ENCODE measurements around the gene TCF7L1. TPM values are rescaled to one million over a fixed set of nuclear protein-coding genes. Genes with fewer than 3 reads are reported as not detected.
"Not testable (repeated sequence)": the region's sequence is repeated elsewhere in the genome, so short reads cannot be mapped to it uniquely, and the experiment has no call there.

The TCF7L1 gene
- total RNA-seq = 0.53 and 0.78 TPM in 2 replicates
- polyA plus RNA-seq (2012) = 8.2 TPM

GRCh38 chr2:85132834-85133637 lies at the start of gene TCF7L1:
TCF7L1 (plus strand) TSS chr2:85133392; CDS start chr2:85133685, 293 bp downstream.
- peak; percentile 80 for DNase-seq (ENCODE audit: low read depth)

DNA sequence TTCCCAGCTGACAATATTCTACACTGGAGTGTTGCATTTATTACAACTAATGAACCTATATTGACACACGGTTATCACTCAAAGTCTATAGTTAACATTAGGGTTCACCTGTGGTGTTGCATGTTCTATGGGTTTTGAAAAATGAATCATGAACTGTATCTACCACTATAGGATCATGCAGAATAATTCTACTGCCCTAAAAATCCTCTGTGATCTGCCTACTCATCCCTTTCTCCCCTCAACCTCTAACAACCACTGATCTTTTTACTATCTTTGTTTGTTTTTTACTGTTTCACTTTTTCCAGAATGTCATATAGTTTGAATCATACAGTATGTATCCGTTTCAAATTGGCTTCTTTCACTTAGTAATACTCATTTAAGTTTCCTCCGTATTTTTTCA lies 47.6 kb upstream of the TCF7L1 start:
- DNase-seq (ENCODE audit: low read depth) = no peak

GRCh38 chr2:85087541-85087940 lies 45.7 kb upstream of the TCF7L1 start:
- DNase-seq (ENCODE audit: low read depth) = no peak

GRCh38 chr2:85088921-85089320 lies 44.3 kb upstream of the TCF7L1 start:
- no peak for DNase-seq (ENCODE audit: low read depth)

DNA sequence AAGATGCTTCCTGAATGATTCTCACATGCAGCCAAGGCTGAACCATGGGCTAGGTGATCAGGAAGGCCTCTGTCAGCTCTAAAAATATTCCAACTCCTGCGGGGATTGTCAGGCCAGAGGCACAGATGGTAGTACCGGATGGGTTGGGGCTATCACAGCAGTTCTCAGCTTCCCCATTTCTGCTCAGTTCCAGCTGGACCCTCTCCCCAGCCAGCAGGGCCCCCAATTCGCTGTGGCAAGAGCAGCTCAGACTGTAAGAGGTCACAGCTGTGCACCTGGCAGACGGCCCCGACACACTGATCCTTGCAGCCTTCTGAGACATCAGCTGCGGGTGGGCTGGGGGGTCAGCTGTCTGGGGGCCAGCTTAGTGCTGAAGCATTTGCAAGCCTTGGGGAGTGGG lies 43.6 kb upstream of the TCF7L1 start:
- DNase-seq (ENCODE audit: low read depth) = peak; percentile 10

DNA sequence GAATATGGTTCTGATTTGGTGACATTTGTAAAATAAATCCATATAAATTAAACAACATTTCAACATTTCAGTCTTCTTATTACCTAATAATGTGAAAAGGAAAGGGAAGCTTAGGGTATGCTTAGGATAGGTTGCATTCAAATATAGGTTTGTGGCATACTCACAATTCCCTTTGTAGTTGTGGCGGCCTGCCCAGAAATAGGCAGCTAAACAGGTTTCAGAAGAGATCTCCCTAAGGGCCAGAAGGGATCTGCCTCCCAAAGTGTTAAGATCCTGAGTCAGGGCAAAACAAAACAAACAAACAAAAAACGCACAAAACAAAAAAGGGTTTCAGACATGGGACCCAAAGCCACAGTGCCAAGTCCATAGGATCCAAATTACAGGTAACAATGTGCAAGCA lies 41.4 kb upstream of the TCF7L1 start:
- no peak for DNase-seq (ENCODE audit: low read depth)

DNA sequence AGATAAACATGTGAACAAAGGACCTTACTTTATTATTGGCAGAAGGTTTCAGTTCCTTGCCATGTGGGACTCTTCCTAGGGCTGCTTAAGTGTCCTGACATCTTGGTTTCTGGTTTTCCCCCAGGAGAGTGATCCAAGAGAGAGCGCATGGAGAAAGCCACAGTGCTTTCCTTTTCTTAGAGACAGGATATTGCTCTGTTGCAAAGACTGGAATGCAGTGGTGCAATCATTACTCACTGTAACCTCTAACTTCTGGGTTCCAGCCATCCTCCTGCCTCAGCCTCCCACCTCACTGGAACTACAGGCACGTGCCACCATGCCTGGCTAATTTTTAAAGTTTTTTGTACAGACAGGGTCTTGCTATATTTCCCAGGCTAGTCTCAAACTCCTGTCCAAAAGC lies 38.1 kb upstream of the TCF7L1 start:
- DNase-seq (ENCODE audit: low read depth) = no peak

DNA sequence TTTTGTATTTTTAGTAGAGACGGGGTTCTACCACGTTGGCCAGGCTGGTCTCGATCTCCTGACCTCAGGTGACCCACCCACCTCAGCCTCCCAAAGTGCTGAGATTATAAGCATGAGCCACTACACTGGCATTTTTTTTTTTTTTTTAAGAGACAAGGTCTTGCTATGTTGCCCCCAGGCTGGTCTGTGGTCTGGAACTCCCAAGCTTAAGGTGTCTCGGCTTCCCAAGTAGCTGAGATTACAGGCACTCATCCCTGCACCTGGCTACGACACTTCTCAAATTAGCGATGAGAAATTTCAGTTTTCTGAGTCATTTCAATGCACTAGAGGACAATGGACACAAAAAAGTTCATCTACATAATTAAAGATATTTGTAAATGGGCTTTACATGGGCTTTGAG lies 36.6 kb upstream of the TCF7L1 start:
- no peak for DNase-seq (ENCODE audit: low read depth)

DNA sequence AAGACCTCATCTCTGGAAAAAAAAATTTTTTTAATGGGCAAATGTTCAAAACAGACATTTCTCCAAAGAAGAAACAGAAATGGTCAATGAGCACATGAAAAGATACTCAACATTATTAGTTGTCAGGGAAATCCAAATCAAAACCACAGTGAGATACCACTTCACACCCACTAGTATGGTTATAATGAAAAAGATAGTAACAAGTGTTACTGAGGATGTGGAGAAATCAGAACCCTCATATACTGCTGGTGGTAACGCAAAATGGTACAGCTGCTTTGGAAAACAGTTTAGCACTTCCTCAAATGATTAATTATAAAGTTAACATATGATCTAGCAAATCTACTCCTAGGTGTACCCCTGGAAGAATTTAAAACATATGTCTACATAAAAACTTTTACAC lies 29.0 kb upstream of the TCF7L1 start:
- no peak for DNase-seq (ENCODE audit: low read depth)

DNA sequence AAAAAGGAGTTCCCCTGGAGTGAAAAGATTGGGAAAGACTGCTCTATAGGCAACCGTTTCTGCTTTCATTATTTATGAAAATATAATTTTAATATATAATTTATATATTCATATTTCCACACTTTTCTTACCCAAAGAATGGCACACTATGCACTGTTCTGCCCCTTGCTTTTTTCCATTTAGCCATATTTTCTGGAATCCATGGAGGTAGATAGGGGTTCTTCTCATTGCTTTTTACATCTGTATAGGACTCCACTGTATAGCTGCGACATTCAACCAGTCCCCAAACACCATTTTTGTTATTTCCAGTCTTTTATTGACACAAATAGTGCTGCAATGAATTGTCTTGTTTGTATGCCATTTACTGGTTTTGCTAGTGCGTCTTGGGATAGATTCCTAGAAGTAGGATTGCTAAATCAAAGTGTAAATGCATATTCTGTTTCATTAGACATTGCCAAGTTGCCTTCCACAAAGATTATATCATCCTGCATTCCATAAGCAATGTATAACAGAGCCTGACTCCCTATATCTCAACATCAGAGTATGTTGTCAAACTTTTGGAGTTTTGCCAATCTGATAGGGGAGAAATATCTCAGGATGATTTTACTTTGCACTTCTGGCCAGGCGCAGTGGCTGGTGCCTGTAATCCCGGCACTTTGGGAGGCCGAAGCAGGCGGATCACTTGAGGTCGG lies 26.6 kb upstream of the TCF7L1 start:
- DNase-seq (ENCODE audit: low read depth) = no peak

GRCh38 chr2:85110991-85111560 lies 22.1 kb upstream of the TCF7L1 start:
- DNase-seq (ENCODE audit: low read depth) = no peak

DNA sequence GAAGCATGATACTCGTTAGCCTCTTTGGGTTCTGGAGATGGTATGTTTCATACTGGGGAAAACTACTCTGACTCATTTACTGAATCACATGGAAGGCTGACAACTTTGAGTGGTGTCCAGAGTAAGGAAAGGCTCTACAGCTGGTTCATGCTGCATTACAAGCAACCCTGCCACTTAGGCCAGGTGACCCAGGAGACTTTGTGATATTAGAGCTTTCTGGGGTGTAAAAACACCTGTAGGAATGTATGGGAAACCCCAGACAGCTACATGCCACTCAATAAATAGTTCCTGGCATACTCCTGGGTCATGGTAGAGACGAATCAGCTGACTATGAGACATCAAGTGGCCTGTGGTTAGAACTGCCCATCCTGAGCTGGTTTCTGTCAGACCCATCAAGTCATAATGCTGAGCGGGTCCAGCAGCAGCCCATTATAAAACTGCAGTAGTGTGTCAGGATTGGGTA lies 21.3 kb upstream of the TCF7L1 start:
- DNase-seq (ENCODE audit: low read depth) = peak; percentile 57

DNA sequence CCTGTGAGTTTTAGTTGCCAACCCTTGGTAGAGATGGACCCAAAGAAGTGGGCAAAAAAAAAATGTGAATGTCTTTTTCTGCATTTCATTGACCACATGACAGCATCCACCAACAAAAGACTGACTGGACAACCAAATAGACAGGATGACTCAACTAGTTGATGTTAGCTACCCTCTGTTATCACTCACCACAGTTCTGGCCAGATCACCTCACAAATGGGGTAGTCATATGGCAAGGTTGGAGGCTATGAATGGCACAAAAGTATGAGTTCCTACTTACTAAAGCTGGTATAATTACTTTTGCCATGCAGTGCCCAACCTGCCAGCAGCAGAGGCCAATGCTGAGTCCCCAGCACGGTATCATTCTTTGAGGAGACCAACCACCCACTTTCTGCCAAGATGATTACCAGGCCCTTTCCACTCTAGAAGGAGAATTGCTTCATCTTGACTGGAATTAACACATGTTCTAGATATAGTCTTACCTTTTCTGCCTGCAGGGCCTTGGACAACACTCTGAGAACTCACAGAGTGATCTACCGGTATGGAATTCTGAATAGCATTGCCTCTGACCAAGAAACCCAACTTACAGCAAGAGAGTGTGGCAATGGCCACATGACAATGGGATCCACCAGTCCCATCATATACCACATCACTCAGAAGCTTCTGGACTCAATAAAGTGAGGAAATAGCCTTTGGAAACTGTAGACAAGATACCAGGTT lies 20.1 kb upstream of the TCF7L1 start:
- DNase-seq (ENCODE audit: low read depth) = peak; percentile 29

DNA sequence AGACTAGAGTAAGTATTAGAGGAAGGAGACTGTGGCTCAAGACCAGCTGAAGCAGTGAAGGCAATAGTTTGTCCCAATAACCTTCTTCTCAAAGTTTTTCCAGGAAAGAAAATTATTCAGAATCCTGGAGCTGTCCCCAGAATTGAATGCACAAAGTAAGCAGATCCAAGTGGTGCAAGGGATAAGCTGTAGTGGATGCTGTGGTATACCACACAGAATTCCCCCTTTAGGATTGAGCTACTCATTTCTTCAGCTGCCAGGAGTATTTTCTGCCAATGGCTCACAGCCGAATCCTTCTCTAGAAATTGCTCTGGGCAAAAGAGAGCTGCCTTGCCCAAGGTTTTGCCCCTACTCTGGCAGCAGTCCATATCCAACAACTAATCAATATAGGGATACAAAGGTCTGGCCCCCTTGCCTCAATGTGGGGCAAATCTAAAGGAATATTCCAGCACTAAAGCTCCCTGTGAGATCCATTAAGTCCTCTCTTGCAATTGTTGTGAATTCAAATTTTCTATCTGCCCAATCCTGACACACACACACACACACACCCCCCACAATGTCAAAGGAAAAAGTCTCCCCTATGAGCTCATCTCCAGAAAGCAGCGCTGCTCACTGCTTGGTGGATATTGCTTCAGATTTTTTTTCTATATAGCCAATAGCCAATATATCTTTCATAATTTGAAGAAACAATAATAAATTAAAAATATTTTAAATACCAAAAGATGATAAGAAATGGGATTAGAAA lies 18.4 kb upstream of the TCF7L1 start:
- peak; percentile 32 for DNase-seq (ENCODE audit: low read depth)

GRCh38 chr2:85116207-85116606 lies 17.0 kb upstream of the TCF7L1 start:
- no peak for DNase-seq (ENCODE audit: low read depth)

DNA sequence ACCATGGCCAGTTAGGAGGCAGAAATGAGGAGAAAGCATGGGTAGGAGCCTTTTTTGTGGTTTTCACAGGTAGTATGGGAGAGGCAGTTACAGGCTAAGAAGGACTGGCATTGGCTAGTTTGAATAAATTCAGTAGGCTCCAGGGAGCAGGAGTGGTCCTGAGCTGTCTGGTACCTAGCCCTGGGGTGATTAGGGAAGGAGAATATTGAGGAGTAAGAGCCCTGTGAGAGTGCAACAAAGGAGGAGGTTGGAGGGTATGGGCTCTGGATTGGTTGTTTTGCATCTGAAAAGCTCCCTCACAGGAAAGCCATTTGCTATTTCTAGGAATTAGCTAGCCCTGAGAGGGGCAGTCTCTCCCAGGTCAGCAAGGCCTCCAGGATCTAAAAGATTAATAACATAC lies 13.3 kb upstream of the TCF7L1 start:
- DNase-seq (ENCODE audit: low read depth) = no peak

GRCh38 chr2:85120363-85120762 lies 12.8 kb upstream of the TCF7L1 start:
- no peak for DNase-seq (ENCODE audit: low read depth)

- DNase-seq (ENCODE audit: low read depth) = not testable (repeated sequence)
Measured at GRCh38 chr2:85126462-85126861, 6.7 kb upstream of the TCF7L1 start.

DNA sequence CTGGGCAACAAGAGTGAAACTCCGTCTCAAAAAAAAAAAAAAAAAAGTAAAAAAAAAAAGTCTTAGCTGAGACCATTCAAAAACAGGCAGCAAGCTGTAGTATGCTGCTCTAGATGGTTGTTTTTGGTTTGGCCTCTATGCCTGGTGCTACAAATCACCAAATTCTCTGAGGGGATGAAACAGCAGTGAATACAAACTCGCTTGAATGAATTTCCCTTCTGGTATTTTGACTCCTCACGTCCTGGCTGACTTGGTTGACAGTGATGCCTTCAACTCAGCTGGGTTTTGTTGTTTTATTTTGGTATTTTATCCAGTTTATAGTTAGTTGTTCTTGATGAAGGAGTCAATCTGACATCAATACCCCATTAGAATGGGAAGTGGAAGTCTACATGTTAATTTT lies 3.3 kb upstream of the TCF7L1 start:
- no peak for DNase-seq (ENCODE audit: low read depth)

- no peak for DNase-seq (ENCODE audit: low read depth)
Measured at GRCh38 chr2:85130407-85130806, 2.8 kb upstream of the TCF7L1 start.

DNA sequence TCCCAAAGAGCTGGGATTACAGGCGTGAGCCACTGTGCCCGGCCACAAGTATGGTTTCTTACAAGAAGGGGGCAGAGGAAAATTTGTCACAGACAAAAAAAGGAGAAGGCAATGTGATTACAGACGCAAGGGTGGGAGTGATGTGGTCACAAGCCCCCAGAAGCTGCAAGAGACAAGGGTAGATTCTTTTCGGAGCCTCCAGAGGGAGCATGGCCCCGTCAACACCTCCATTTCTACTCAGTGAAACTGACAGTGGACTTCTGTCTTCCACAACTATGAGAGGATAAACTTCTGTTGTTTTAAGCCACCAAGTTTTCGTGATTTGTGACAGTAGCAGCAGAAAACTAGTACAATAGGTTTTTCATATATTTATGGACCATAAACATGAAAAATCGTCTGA lies 2.1 kb upstream of the TCF7L1 start:
- peak; percentile 46 for DNase-seq (ENCODE audit: low read depth)

Measured in myocyte (in vitro differentiated cells).